Measurements from ENCODE around the gene MPND. TPM values are rescaled to one million over a fixed set of nuclear protein-coding genes. Genes with fewer than 3 reads are reported as not detected.

The MPND gene
- total RNA-seq, 1 experiment from 2014 or later = 22.6 TPM

GRCh38 chr19:4358709-4359626 lies 15.6 kb downstream of the MPND start:
- H3K4me1 ChIP-seq (ENCODE audit: insufficient read depth, low read length, poor library complexity, severe bottlenecking) = no peaks in the 10 kb centered on the region
- DNase-seq (ENCODE audit: low spot score) = no peak
- intact Hi-C loops (cut with micrococcal nuclease; ENCODE audit: unreplicated experiment) = no loop called here
- H3K27ac ChIP-seq (ENCODE audit: low read depth, low read length, poor library complexity, severe bottlenecking) = no peak overlapping the region
- H3K36me3 ChIP-seq (ENCODE audit: insufficient read depth, low read length, poor library complexity, severe bottlenecking) = peaks cover 42% of the 10 kb centered on the region
- TF ChIP-seq CTCF (conservative IDR thresholded peaks at IDR 0.05; ENCODE audit: low read depth, low read length) = no peak
- no peak for TF ChIP-seq EZH2 (IDR thresholded peaks at IDR 0.05; ENCODE audit: borderline replicate concordance, low read depth, low read length, poor library complexity, severe bottlenecking)
- H3K4me3 ChIP-seq (ENCODE audit: low read depth, low read length, poor library complexity, severe bottlenecking) = no peak overlapping the region
- no peaks in the 10 kb centered on the region for H3K9me3 ChIP-seq (ENCODE audit: low read depth, low read length, poor library complexity, severe bottlenecking)
- no TSS peak for BruUV-seq (replicated peaks)
- CTCF ChIA-PET = no interaction called here
- POLR2A ChIA-PET (ENCODE audit: low non-redundant PET) = interaction anchor here (0.6 kb wide), 1 partner anchor 330 kb away, joined by 5 read pairs; no protein-coding TSS in a partner anchor
- no peaks in the 10 kb centered on the region for H3K27me3 ChIP-seq (replicated peaks; ENCODE audit: insufficient read depth, low read depth, low read length, poor library complexity)

- DNase-seq (ENCODE audit: low spot score) = no peak
- no peak overlapping the region for H3K4me3 ChIP-seq (ENCODE audit: low read depth, low read length, poor library complexity, severe bottlenecking)
- H3K4me1 ChIP-seq (ENCODE audit: insufficient read depth, low read length, poor library complexity, severe bottlenecking) = no peaks in the 10 kb centered on the region
- TF ChIP-seq EZH2 (IDR thresholded peaks at IDR 0.05; ENCODE audit: borderline replicate concordance, low read depth, low read length, poor library complexity, severe bottlenecking) = no peak
- no peak for TF ChIP-seq CTCF (conservative IDR thresholded peaks at IDR 0.05; ENCODE audit: low read depth, low read length)
- intact Hi-C loops (cut with micrococcal nuclease; ENCODE audit: unreplicated experiment) = no loop called here
- peaks cover 43% of the 10 kb centered on the region for H3K36me3 ChIP-seq (ENCODE audit: insufficient read depth, low read length, poor library complexity, severe bottlenecking)
- H3K27ac ChIP-seq (ENCODE audit: low read depth, low read length, poor library complexity, severe bottlenecking) = no peak overlapping the region
- no TSS peak for BruUV-seq (replicated peaks)
- ChIA-PET POLR2A (ENCODE audit: low non-redundant PET) (no interaction called here), CTCF (no interaction called here)
- no peaks in the 10 kb centered on the region for H3K9me3 ChIP-seq (ENCODE audit: low read depth, low read length, poor library complexity, severe bottlenecking)
- H3K27me3 ChIP-seq (replicated peaks; ENCODE audit: insufficient read depth, low read depth, low read length, poor library complexity) = no peaks in the 10 kb centered on the region
These were observed 16.3 kb downstream of the MPND start for GRCh38 chr19:4359627-4360000.

- no peaks in the 10 kb centered on the region for H3K9me3 ChIP-seq (ENCODE audit: low read depth, low read length, poor library complexity, severe bottlenecking)
- ChIA-PET CTCF (no interaction called here), POLR2A (ENCODE audit: low non-redundant PET) (no interaction called here)
- H3K27me3 ChIP-seq (replicated peaks; ENCODE audit: insufficient read depth, low read depth, low read length, poor library complexity) = no peaks in the 10 kb centered on the region
- no peak for DNase-seq (ENCODE audit: low spot score)
- H3K27ac ChIP-seq (ENCODE audit: low read depth, low read length, poor library complexity, severe bottlenecking) = no peak overlapping the region
- H3K4me1 ChIP-seq (ENCODE audit: insufficient read depth, low read length, poor library complexity, severe bottlenecking) = no peaks in the 10 kb centered on the region
- H3K36me3 ChIP-seq (ENCODE audit: insufficient read depth, low read length, poor library complexity, severe bottlenecking) = peaks cover 43% of the 10 kb centered on the region
- intact Hi-C loops (cut with micrococcal nuclease; ENCODE audit: unreplicated experiment) = no loop called here
- H3K4me3 ChIP-seq (ENCODE audit: low read depth, low read length, poor library complexity, severe bottlenecking) = no peak overlapping the region
- BruUV-seq (replicated peaks) = no TSS peak
- no peak for TF ChIP-seq EZH2 (IDR thresholded peaks at IDR 0.05; ENCODE audit: borderline replicate concordance, low read depth, low read length, poor library complexity, severe bottlenecking)
- no peak for TF ChIP-seq CTCF (conservative IDR thresholded peaks at IDR 0.05; ENCODE audit: low read depth, low read length)
These were observed 16.8 kb downstream of the MPND start for GRCh38 chr19:4360081-4360569.

Data from A673 (cell line).